Kidney epithelial cell (primary cell): ENCODE data around the gene RBM7. TPM values are rescaled to one million over a fixed set of nuclear protein-coding genes. Genes with fewer than 3 reads are reported as not detected.

ENCODE experiments used
- DNase-seq: peaks from one replicate; pipeline ENCODE4 v3.0.0-alpha.2; 2010; ENCODE audit warnings: low read depth
- H3K27me3 ChIP-seq: 2 replicates; pipeline ENCODE4 v1.6.0; 2011; ENCODE audit warnings: low read length; ENCODE audit not compliant: control insufficient read depth, insufficient read depth
- H3K36me3 ChIP-seq: 2 replicates; pipeline ENCODE4 v1.5.1; 2011; ENCODE audit warnings: low read length; ENCODE audit not compliant: control insufficient read depth, insufficient read depth
- H3K4me3 ChIP-seq: 2 replicates; pipeline ENCODE4 v1.5.1; 2011; ENCODE audit warnings: low read depth, mild to moderate bottlenecking, control low read depth, low read length
- total RNA-seq: library from RNA; depleted of rRNA; stranded (reverse); fragments of >200 nt; gene quantifications from 2 replicates; pipeline ENCODE4 v1.2.3, GENCODE V29; 2015
- TF ChIP-seq, protein P1 (sequence below): IDR thresholded peaks from 2 replicates; pipeline ENCODE4 v1.5.1; 2011; ENCODE audit warnings: mild to moderate bottlenecking, moderate library complexity, low read length, control low read depth, inconsistent platforms; ENCODE audit not compliant: insufficient read depth, poor library complexity, severe bottlenecking

Gene RBM7
- total RNA-seq, 1 donor from 2014 or later = 40.2 TPM

DNA sequence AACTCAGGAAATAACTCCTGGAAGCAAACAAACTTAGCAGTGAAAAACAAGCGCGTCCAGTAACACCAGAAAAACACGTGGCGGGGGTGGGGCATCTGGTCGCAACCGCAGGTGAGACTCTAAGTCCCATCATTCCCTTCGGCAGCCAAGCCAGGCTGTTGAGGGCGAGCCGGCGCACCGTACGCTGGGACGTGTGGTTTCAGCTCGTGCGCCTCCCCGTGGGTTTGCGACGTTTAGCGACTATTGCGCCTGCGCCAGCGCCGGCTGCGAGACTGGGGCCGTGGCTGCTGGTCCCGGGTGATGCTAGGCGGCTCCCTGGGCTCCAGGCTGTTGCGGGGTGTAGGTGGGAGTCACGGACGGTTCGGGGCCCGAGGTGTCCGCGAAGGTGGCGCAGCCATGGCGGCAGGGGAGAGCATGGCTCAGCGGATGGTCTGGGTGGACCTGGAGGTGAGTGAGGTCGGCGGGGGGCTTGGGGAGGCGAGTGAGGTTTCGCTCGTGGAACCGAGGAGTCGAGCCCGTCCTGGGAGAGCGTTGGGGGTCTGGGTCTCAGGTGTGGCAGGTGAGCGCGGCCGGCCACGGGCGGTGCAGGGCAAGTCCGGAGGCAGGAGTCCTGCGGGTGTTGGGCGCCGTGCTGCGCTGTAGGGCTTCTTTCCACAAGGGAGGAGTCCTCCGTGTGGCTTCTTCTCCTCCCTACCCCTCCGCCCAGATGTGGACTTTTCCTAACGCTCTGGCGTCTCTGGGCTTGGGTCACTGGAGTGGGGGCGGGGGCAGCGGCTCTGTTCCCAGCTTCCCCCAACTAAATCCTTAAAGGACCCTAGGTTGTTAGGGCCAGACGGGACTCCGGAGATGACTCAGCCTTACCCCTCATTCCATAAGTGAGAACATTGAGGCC, 39.0 kb downstream of the RBM7 start, which contains the start of gene REXO2:
Gene REXO2, plus strand, starts transcription at position 239 of the 892 bp plus-strand sequence. Its CDS starts 62 bp downstream, at position 301.
- Histone ChIP-seq H3K36me3 (peaks cover 2% of the 10 kb centered on the region), H3K27me3 (no peaks in the 10 kb centered on the region), H3K4me3 (peak within 1 kb of the TSS; percentile 100)
- TF ChIP-seq, protein P1, sequence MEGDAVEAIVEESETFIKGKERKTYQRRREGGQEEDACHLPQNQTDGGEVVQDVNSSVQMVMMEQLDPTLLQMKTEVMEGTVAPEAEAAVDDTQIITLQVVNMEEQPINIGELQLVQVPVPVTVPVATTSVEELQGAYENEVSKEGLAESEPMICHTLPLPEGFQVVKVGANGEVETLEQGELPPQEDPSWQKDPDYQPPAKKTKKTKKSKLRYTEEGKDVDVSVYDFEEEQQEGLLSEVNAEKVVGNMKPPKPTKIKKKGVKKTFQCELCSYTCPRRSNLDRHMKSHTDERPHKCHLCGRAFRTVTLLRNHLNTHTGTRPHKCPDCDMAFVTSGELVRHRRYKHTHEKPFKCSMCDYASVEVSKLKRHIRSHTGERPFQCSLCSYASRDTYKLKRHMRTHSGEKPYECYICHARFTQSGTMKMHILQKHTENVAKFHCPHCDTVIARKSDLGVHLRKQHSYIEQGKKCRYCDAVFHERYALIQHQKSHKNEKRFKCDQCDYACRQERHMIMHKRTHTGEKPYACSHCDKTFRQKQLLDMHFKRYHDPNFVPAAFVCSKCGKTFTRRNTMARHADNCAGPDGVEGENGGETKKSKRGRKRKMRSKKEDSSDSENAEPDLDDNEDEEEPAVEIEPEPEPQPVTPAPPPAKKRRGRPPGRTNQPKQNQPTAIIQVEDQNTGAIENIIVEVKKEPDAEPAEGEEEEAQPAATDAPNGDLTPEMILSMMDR = peak; percentile 42
- DNase-seq = peak; percentile 86

DNA sequence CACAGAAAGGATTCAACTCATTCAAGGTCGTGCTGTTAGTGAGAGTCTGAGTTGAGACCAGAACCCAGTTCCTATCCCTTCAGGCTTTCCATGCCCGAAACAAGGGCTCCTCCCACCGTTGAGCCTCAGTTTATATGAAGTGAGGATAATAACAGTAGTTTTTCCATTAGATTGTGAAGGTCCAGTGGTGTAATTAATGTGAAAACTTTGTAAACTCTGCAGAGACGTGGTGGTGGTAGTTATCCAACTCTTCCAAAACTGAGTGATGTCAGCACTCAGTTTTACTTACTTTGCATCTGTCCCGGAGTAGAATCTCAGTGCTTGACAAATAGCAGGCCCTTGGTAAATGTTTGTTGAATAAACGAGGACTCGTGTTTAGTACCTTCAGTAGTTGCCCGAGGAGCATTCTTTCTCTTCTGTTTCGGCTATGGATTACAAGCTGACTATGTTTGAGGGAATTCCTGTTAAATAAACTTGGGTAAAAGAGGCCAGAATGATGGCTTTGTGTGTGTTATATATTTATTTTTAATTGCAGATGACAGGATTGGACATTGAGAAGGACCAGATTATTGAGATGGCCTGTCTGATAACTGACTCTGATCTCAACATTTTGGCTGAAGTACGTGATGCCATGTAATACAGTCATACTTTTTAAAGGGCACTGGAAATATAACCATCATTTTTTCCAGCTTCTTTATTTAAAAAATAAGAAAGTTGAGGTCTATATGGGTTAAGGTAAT, 39.8 kb downstream of the RBM7 start:
- TF ChIP-seq, protein P1 = no peak
- Histone ChIP-seq H3K4me3 (peak overlapping the region; percentile 100), H3K36me3 (peaks cover 2% of the 10 kb centered on the region), H3K27me3 (no peaks in the 10 kb centered on the region)
- no peak for DNase-seq

DNA sequence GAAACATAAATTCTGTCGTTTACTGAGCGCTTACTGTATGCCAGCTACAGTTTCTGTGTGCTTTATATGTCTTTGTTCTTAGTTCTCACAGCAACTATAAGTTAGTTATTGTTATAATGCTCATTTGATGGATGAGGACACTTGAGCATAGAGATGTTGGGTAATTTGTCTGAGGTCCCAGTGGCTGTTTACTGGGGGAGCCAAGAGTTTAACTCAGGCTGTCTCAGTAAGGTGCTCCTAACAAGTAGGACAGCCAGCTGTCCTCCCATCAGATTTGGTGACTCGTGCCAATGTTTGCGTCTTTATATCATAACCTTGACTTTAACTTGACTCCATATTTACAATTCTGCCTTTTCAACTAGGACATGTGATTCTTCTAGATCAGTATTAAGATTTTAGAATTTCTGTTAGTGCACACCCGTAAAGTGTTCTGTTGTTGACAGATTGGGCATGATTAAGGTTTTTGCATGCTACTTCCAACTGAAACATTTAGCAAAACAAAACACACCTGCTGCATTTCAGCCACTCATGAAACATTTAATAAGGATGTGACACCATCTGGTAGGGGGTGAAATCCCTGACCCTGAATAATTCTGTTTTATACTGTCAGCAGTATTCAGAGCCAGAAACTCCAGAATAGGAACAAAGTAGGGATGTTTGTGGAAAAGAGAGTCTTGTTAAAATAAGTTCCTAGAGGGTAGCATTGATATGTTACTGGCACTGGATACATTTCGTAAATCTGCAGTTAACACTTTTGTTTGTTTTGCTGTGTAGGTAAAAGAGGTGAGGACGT, 40.7 kb downstream of the RBM7 start:
- Histone ChIP-seq H3K4me3 (no peak overlapping the region), H3K36me3 (peaks cover 4% of the 10 kb centered on the region)
- TF ChIP-seq, protein P1 = no peak

DNA sequence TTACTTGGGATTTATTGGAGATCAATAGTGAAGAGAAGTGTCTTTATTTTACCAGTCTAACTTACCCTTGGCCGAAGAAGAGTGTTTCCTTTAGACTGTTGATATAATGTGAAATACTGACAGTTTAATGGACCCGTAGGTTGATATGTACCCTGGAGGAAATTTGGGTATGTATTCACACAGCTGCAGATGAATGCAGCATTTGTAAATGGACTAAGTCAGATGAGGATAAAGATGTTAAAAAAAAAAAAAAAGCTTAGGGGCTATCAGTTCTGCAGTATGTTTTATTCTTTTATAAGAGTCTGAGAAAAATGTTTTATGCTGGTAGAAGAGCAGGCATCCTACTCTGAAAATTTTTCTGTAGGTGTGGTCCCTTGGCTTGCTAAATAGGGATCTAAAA, 41.5 kb downstream of the RBM7 start:
- no peak overlapping the region for H3K4me3 ChIP-seq

More for the DNA sequence above, 40.7 kb downstream of the RBM7 start:
- no peak for DNase-seq
- no peaks in the 10 kb centered on the region for H3K27me3 ChIP-seq

DNA sequence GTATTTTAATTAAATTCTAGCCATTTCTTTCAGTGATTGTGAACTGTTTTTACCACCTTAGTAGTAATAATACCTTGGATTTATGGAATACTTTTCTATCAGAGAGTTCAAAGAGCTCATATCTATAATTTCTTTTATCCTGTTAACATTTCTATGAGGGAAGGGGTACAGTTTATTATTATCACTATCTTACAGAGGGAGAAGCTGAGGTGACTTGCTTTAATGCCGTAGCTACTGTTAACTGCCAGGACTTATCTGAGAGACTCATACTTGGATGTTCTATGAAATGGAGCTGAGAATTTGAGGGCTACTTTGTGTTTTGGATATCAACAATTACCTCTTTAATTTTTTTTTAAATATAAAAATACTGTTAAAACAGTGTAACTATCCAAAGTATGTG, 42.1 kb downstream of the RBM7 start:
- Histone ChIP-seq H3K27me3 (no peaks in the 10 kb centered on the region), H3K36me3 (peaks cover 4% of the 10 kb centered on the region), H3K4me3 (no peak overlapping the region)
- DNase-seq = no peak
- TF ChIP-seq, protein P1 = no peak

More for the DNA sequence above, 41.5 kb downstream of the RBM7 start:
- no peak for DNase-seq
- no peaks in the 10 kb centered on the region for H3K27me3 ChIP-seq
- TF ChIP-seq, protein P1 = no peak
- peaks cover 4% of the 10 kb centered on the region for H3K36me3 ChIP-seq
